Activated CD8-positive, alpha-beta memory T cell treated with anti-CD3 and anti-CD28 coated beads, Interleukin-2, amount 50 U/mL, for 4 hours (primary cell): ENCODE data around the gene TMEM95.

Source experiments
- DNase-seq: peaks from one replicate; pipeline ENCODE4 v3.0.0-alpha.2; 2020

The TMEM95 gene

DNA sequence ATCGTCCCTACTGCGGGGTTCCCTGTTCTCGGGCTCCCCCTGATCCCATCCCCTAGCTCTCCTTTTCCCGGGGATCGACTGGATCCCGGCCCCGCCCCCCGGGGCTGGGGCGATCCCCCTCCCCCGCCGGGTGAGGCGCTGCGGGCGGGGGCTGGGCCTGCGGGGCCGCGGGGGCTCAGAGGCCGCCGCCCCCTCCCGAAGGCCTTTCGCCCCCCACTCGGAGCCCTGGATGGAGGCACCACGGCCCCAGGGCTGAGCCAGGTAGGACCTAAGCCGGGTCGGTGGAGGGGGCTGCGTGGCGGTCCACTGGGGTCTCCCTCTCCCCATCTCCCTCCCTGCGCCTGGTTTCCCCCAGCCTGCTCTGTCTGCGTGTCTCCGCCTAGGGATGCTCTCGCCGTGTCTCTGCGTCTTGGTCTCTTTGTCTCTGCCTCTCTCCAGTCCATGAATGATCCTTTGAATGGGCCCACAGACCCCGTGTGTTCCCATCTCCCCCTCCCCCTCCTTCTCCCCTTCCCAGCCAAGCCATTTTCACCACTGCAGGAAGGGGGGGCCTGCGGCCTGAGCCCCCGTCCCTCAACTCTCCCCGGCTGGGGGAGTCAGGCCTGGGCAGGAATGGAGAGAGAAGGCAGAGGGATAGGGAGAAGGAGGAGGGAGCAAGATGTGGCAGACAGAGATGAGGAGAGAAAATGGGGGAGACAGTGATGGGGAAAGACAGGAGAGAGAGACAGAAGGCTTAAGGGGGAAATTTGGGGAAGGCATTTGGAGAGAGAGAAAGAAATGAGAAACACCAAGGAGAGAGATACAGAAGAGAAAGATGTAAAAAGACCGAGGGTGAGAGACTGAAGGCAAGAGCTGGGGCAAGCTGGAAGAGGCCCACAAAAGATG is 50.6 kb downstream of the TMEM95 start:
- no peak for DNase-seq

DNA sequence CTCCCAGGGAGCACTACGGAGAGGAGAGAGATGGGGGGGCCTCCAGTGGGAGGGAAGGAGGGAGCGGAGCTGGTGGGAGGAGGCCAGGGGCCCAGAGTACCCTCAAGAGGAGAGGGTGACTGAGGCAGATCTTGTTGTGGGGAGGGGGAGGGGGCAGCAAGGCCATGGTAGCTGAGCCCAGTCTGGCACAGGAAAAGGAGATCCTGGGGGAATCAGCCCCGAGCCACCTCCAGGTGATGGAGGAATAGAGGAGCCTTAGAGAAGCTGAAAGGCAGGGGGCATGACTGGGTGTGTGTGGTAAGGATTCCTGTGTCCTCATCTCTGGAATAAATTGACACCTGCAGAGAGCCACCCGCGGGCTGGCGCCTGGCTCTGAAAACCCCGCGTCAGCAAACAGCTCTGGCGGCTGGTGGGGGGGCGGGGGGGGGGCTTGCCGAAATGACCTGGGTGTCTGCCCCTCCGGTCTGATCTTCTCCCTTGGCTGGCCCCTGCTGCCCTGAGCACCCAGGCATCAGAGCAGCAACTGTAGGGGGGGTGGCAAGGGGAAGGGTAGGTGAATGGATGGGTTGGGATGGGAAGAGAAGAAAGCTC is 51.4 kb downstream of the TMEM95 start:
- no peak for DNase-seq
